ENCODE results near the gene SLC1A3. TPM values are rescaled to one million over a fixed set of nuclear protein-coding genes. Genes with fewer than 3 reads are reported as not detected.

SLC1A3 gene
- total and polyA plus RNA-seq, 2 donors (not counting 1 experiment from before 2014, with no cell fraction given) = 0.52 to 3.3 TPM

GRCh38 chr5:36611520-36612274, 5.3 kb downstream of the SLC1A3 start:
- H3K9me3 ChIP-seq (ENCODE audit: control insufficient read depth, insufficient read depth, low read depth, low read length) = no peaks in the 10 kb centered on the region
- H3K36me3 ChIP-seq (ENCODE audit: control insufficient read depth, insufficient read depth, low read length) = no peaks in the 10 kb centered on the region
- peaks cover 2% of the 10 kb centered on the region for H3K4me1 ChIP-seq (ENCODE audit: control insufficient read depth, extremely low read depth, insufficient read depth, low read length)
- H4K20me1 ChIP-seq (ENCODE audit: control insufficient read depth, extremely low read depth, insufficient read depth, low read length) = no peaks in the 10 kb centered on the region
- no peak overlapping the region for H3K9ac ChIP-seq (ENCODE audit: insufficient read depth, low read length)
- no peaks in the 10 kb centered on the region for H3K79me2 ChIP-seq (ENCODE audit: control insufficient read depth, insufficient read depth, low read length)
- H3K4me2 ChIP-seq (ENCODE audit: extremely low read depth, insufficient read depth, low read length) = no peak overlapping the region
- H3K27ac ChIP-seq (ENCODE audit: insufficient read depth, low read length) = no peak overlapping the region
- no peak overlapping the region for H2AFZ ChIP-seq (ENCODE audit: low read length)
- no peak for TF ChIP-seq EZH2 (IDR thresholded peaks at IDR 0.05; ENCODE audit: low read length, missing control alignments)
- no peak for TF ChIP-seq CTCF (conservative IDR thresholded peaks at IDR 0.05 in 1 of 2, IDR thresholded peaks at IDR 0.05 in 1 of 2; ENCODE audit: low read depth in 1 of 2, low read length in 2 of 2)
- DNase-seq (ENCODE audit: low read depth in 2 of 2) = peak in 1 of 2 donors; percentile 9
- no peak overlapping the region for H3K4me3 ChIP-seq (replicated peaks in 1 of 4; ENCODE audit: control extremely low read depth in 1 of 4, insufficient read depth in 1 of 4, low read depth in 3 of 4, low read length in 4 of 4)
- H3K27me3 ChIP-seq (ENCODE audit: control insufficient read depth, insufficient read depth, low read length) = no peaks in the 10 kb centered on the region

DNA sequence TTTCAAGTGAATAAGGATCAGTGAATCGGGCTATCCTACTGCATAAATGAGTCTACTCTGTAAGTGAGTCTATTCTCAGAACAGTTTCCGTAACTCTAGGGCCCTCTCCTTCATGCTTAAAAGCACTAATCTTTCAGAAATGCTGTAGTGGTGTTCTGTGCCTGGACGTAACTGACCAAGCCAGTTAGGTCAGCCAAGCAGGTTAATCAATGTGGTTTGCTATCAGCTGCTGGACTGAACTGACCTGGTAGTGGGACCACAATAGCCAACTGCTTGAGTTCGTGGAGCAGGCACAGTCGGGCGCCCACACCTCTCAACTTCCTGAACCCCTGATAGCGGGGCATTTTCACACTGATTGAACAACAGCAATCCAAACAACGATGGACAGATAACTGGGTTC, 6.8 kb downstream of the SLC1A3 start:
- DNase-seq (ENCODE audit: low read depth in 2 of 2) = no peak
- H3K36me3 ChIP-seq (ENCODE audit: control insufficient read depth, insufficient read depth, low read length) = no peaks in the 10 kb centered on the region
- no peak overlapping the region for H3K27ac ChIP-seq (ENCODE audit: insufficient read depth, low read length)
- TF ChIP-seq CTCF (conservative IDR thresholded peaks at IDR 0.05 in 1 of 2, IDR thresholded peaks at IDR 0.05 in 1 of 2; ENCODE audit: low read depth in 1 of 2, low read length in 2 of 2) (no peak), EZH2 (IDR thresholded peaks at IDR 0.05; ENCODE audit: low read length, missing control alignments) (no peak)
- no peaks in the 10 kb centered on the region for H4K20me1 ChIP-seq (ENCODE audit: control insufficient read depth, extremely low read depth, insufficient read depth, low read length)
- no peak overlapping the region for H3K4me2 ChIP-seq (ENCODE audit: extremely low read depth, insufficient read depth, low read length)
- no peaks in the 10 kb centered on the region for H3K4me1 ChIP-seq (ENCODE audit: control insufficient read depth, extremely low read depth, insufficient read depth, low read length)
- H2AFZ ChIP-seq (ENCODE audit: low read length) = no peak overlapping the region
- no peak overlapping the region for H3K4me3 ChIP-seq (replicated peaks in 1 of 4; ENCODE audit: control extremely low read depth in 1 of 4, insufficient read depth in 1 of 4, low read depth in 3 of 4, low read length in 4 of 4)
- H3K79me2 ChIP-seq (ENCODE audit: control insufficient read depth, insufficient read depth, low read length) = no peaks in the 10 kb centered on the region
- H3K27me3 ChIP-seq (ENCODE audit: control insufficient read depth, insufficient read depth, low read length) = no peaks in the 10 kb centered on the region
- H3K9me3 ChIP-seq (ENCODE audit: control insufficient read depth, insufficient read depth, low read depth, low read length) = no peaks in the 10 kb centered on the region
- no peak overlapping the region for H3K9ac ChIP-seq (ENCODE audit: insufficient read depth, low read length)

- no peaks in the 10 kb centered on the region for H3K9me3 ChIP-seq (ENCODE audit: control insufficient read depth, insufficient read depth, low read depth, low read length)
- no peaks in the 10 kb centered on the region for H3K36me3 ChIP-seq (ENCODE audit: control insufficient read depth, insufficient read depth, low read length)
- TF ChIP-seq CTCF (conservative IDR thresholded peaks at IDR 0.05 in 1 of 2, IDR thresholded peaks at IDR 0.05 in 1 of 2; ENCODE audit: low read depth in 1 of 2, low read length in 2 of 2) (no peak), EZH2 (IDR thresholded peaks at IDR 0.05; ENCODE audit: low read length, missing control alignments) (no peak)
- no peak overlapping the region for H3K27ac ChIP-seq (ENCODE audit: insufficient read depth, low read length)
- H4K20me1 ChIP-seq (ENCODE audit: control insufficient read depth, extremely low read depth, insufficient read depth, low read length) = no peaks in the 10 kb centered on the region
- H3K4me3 ChIP-seq (replicated peaks in 1 of 4; ENCODE audit: control extremely low read depth in 1 of 4, insufficient read depth in 1 of 4, low read depth in 3 of 4, low read length in 4 of 4) = no peak overlapping the region
- no peak for DNase-seq (ENCODE audit: low read depth in 2 of 2)
- H3K27me3 ChIP-seq (ENCODE audit: control insufficient read depth, insufficient read depth, low read length) = no peaks in the 10 kb centered on the region
- no peaks in the 10 kb centered on the region for H3K4me1 ChIP-seq (ENCODE audit: control insufficient read depth, extremely low read depth, insufficient read depth, low read length)
- no peak overlapping the region for H3K9ac ChIP-seq (ENCODE audit: insufficient read depth, low read length)
- no peaks in the 10 kb centered on the region for H3K79me2 ChIP-seq (ENCODE audit: control insufficient read depth, insufficient read depth, low read length)
- no peak overlapping the region for H3K4me2 ChIP-seq (ENCODE audit: extremely low read depth, insufficient read depth, low read length)
- no peak overlapping the region for H2AFZ ChIP-seq (ENCODE audit: low read length)
Measured at GRCh38 chr5:36613771-36614656, 7.6 kb downstream of the SLC1A3 start.

All from fibroblast of lung (primary cell).